Epithelial cell of proximal tubule (primary cell): ENCODE measurements around the gene SLC24A5. TPM values are rescaled to one million over a fixed set of nuclear protein-coding genes. Genes with fewer than 3 reads are reported as not detected.

Source experiments
- DNase-seq: peaks from one replicate; pipeline ENCODE4 v3.0.0-alpha.2; 2011; ENCODE audit warnings: low read depth
- H3K4me3 ChIP-seq: 2 replicates; pipeline ENCODE4 v1.5.1; 2011; ENCODE audit warnings: low read depth, mild to moderate bottlenecking, low read length
- total RNA-seq: library from RNA; depleted of rRNA; stranded (reverse); fragments of >200 nt; gene quantifications from 2 replicates; pipeline ENCODE4 v1.2.3, GENCODE V29; 2015
- TF ChIP-seq, protein P1 (sequence below): conservative IDR thresholded peaks from 2 replicates; pipeline ENCODE4 v1.5.1; 2012; ENCODE audit warnings: low read depth, mild to moderate bottlenecking, low read length

The SLC24A5 gene
- not detected in 2 replicates for total RNA-seq

DNA sequence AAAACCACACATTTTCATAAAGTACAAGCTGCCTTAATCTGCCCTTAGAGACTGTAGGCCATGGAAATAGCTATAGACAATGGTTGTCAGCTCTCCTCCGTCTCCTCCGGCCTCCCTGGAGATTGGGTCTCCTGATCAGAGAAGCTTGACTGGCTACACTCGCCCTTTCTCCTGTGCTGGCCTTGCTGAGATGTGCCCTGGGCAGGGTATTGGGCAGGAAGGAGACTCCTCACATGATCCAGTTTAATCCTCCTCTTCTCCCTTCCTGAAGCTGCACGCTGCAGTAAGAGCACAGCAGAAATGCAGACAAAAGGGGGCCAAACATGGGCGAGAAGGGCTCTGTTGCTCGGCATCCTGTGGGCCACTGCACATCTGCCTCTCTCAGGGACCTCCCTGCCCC, at the start of gene SLC24A5:
SLC24A5 (plus strand) TSS at position 246 of the 400 bp plus-strand sequence; CDS start at position 301, 55 bp downstream.
- DNase-seq: no peak
- TF ChIP-seq, protein P1, sequence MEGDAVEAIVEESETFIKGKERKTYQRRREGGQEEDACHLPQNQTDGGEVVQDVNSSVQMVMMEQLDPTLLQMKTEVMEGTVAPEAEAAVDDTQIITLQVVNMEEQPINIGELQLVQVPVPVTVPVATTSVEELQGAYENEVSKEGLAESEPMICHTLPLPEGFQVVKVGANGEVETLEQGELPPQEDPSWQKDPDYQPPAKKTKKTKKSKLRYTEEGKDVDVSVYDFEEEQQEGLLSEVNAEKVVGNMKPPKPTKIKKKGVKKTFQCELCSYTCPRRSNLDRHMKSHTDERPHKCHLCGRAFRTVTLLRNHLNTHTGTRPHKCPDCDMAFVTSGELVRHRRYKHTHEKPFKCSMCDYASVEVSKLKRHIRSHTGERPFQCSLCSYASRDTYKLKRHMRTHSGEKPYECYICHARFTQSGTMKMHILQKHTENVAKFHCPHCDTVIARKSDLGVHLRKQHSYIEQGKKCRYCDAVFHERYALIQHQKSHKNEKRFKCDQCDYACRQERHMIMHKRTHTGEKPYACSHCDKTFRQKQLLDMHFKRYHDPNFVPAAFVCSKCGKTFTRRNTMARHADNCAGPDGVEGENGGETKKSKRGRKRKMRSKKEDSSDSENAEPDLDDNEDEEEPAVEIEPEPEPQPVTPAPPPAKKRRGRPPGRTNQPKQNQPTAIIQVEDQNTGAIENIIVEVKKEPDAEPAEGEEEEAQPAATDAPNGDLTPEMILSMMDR: no peak
- no peak within 1 kb of the TSS for H3K4me3 ChIP-seq

DNA sequence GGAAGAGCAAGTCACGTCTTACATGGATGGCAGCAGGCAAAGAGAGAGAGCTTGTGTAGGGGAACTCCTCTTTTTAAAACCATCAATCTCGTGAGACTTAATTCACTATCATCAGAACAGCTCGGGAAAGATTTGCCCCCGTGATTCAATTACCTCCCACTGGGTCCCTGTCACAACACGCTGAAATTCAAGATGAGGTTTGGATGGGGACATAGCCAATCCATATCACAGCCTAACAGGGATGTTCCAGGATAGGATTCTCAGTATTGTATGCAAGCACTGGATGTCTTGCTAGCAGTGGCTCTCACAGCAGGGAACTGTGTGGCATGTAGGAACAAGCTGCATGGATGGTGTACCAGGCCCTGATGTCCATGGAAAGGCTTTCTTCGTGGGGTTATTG, 47.8 kb upstream of the SLC24A5 start:
- no peak overlapping the region for H3K4me3 ChIP-seq
- TF ChIP-seq, protein P1: no peak
- no peak for DNase-seq

DNA sequence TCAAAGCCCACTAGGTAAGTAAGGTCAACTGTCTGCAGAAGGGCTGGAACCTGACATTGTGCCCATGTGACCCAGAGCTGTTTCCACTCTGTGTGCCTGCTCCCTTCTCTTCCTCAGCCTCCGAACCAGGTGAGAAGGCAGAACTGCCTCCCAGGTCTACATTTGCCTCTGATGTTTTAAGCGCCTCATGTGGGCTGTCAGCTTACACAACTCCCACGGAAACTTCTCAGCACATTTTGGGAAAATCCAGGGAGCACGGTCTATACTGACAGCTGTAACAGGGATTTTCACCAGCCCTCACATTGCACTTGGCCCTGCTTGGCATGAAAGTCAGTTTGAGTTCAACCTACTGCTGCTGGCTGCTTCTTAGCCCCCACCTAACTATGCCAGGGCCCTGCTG, 46.9 kb upstream of the SLC24A5 start:
- H3K4me3 ChIP-seq: no peak overlapping the region
- no peak for DNase-seq
- TF ChIP-seq, protein P1: no peak

DNA sequence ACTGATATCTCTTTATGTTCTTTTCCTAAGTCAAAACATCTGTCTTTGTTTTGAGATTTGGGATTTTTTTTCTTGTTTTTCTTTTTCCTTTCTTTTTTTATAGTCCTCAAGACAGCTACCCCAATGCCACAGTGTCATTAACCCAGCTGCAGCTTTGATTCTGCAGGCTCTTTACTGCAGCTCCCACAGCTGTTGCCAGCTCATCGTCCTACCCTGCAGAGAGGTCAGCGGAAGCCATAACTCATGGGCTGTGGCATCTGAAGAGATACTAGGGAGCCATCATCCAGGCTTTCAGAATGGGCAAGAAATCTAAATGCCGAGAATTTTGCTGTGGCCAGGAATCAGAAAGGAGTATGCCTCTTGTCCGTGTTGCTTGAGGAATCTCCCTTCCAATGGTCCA, 44.3 kb upstream of the SLC24A5 start:
- TF ChIP-seq, protein P1: no peak
- no peak for DNase-seq
- no peak overlapping the region for H3K4me3 ChIP-seq

DNA sequence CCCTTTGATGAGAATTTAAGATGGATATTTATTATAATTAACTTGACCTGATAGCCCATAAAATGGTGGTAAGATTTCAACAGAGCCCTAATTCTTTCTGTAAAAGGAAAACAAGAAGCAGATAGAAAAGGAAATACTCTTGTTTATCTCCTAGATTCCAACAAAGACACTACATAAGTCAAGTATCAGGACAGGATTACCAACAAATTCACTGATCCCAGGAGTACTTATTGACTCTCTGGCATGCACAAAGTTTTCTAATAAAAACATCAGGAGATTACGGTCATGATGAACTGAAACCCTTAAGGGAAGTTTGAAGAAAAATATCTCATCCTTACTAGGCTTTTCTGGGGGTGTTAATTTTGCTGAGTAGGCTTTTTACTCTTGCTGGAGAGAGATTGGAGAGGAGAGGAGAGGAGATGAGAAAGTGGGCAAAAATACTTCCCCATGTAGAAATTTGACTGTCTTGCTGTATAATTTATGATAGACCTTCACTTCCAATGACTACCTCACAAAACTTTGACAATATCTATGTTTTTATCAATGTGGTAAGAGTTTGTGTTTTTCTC, 43.1 kb upstream of the SLC24A5 start:
- H3K4me3 ChIP-seq: no peak overlapping the region
- DNase-seq: no peak
- TF ChIP-seq, protein P1: no peak

DNA sequence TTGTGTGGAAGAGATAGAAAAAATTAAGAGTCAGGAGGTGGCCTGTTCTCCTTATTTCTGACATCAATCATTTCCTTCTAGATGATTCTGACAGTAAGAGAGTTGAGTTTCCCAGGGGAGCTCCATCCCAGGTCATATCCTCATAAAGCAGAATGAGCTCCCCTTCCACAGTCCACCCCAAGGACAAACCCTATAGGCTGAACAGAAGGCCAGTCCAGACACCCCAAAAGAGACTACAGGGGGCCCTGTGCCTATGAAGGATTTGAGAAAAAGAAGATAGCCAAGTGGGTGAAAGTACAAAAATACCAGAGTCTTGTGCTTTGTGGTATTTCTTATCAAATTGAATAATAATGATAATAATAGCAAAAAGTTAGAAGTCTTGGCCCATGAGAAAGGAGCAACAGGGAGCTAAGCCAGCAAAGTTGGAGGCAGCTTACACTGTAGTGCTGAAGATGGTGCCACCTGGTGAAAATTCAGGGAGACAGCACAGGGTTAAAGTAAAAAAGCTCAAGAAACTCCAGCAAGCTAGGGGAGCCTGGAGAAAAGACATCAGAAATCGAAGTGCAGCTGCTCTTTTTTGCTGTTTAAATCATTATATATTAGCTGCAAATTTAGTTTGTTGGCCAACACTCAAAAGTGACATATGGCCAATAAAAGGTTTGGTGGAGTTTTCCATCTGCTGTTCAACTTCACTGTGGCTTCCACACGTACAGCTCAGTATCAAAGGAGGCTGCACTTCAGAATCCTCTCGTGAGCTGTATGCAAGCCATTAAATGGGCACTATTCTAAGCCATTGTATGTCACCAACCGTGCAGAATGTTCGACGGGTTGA, 35.8 kb upstream of the SLC24A5 start:
- DNase-seq: no peak
- H3K4me3 ChIP-seq: no peak overlapping the region
- TF ChIP-seq, protein P1: peak; percentile 87
